Suppressor macrophage treated with lipopolysaccharide for 1 hour (primary cell): ENCODE measurements around the gene APEX2.
A peak's percentile ranks its signal among the peaks of the same experiment; 100 is the strongest.
"Not testable (repeated sequence)": the region's sequence is repeated elsewhere in the genome, so short reads cannot be mapped to it uniquely, and the experiment has no call there.

ENCODE experiments used
- DNase-seq, 3 donors: peaks; one replicate each; pipeline ENCODE4 v3.0.0-alpha.2; 2020 to 2022

Gene APEX2

GRCh38 chrX:55011294-55011693, 11.1 kb downstream of the APEX2 start:
- no peak for DNase-seq

- DNase-seq = no peak
These were observed 14.7 kb downstream of the APEX2 start for GRCh38 chrX:55014897-55015299.

- DNase-seq = no peak
These were observed 26.0 kb downstream of the APEX2 start for GRCh38 chrX:55026143-55026542.

- DNase-seq = no peak
These were observed 26.7 kb downstream of the APEX2 start for GRCh38 chrX:55026840-55027239.

GRCh38 chrX:55028040-55028439, 27.9 kb downstream of the APEX2 start:
- DNase-seq = no peak

- DNase-seq = no peak
These were observed 28.4 kb downstream of the APEX2 start for GRCh38 chrX:55028611-55029010.

- no peak for DNase-seq
These were observed 29.1 kb downstream of the APEX2 start for GRCh38 chrX:55029291-55029690.

- DNase-seq = no peak
These were observed 30.4 kb downstream of the APEX2 start, which contains the start of gene ALAS2 for GRCh38 chrX:55030271-55031205. Gene ALAS2 (minus strand): TSS chrX:55030977. CDS start chrX:55026000, 4,977 bp downstream.

GRCh38 chrX:55033429-55033828, 33.3 kb downstream of the APEX2 start:
- no peak for DNase-seq

GRCh38 chrX:55039471-55039870, 39.3 kb downstream of the APEX2 start:
- no peak for DNase-seq

- no peak for DNase-seq
These were observed 41.4 kb downstream of the APEX2 start for GRCh38 chrX:55041514-55041913.

GRCh38 chrX:55050599-55050998, 50.4 kb downstream of the APEX2 start:
- not testable (repeated sequence) for DNase-seq

GRCh38 chrX:55056820-55057674, 56.9 kb downstream of the APEX2 start:
- peak in 2 of 3 donors; percentile 1 to 14 for DNase-seq

GRCh38 chrX:55057675-55058249, 57.6 kb downstream of the APEX2 start:
- DNase-seq = peak; percentile 36 to 49 (median 40)
